Esophagus muscularis mucosa (tissue), 4 donors: ENCODE measurements around the gene CACHD1.

Experiments used
- CTCF ChIP-seq, 3 experiments: fragments of 200-600 bp in 2 of 3; fragments of 450-650 bp in 1 of 3; sonication (generic) in 2 of 3; IDR thresholded peaks; one replicate each; pipeline ENCODE4 v1.5.1; 2017 to 2019; ENCODE audit warnings: antibody characterized with exemption in 3 of 3, mild to moderate bottlenecking in 2 of 3, moderate library complexity in 1 of 3
- EP300 ChIP-seq: sonication (generic); formaldehyde crosslinking; IDR thresholded peaks from one replicate; pipeline ENCODE4 v1.6.1; 2017; ENCODE audit warnings: antibody characterized with exemption
- POLR2A ChIP-seq: fragments of 450-650 bp; IDR thresholded peaks from one replicate; pipeline ENCODE4 v1.6.1; 2017; ENCODE audit warnings: antibody characterized with exemption, moderate library complexity, mild to moderate bottlenecking, low read depth

GRCh38 chr1:64494659-64495058, 24.7 kb downstream of the CACHD1 start:
- TF ChIP-seq EP300 (no peak), CTCF (IDR thresholded peaks at IDR 0.05) (no peak), POLR2A (no peak)
